ENCODE results near the gene KCNIP2. TPM values are rescaled to one million over a fixed set of nuclear protein-coding genes. Genes with fewer than 3 reads are reported as not detected.
A peak's percentile ranks its signal among the peaks of the same experiment; 100 is the strongest.

The KCNIP2 gene
- total RNA-seq, 3 donors from 2014 or later, result 11.9 to 90.4 (median 20.6) TPM

DNA sequence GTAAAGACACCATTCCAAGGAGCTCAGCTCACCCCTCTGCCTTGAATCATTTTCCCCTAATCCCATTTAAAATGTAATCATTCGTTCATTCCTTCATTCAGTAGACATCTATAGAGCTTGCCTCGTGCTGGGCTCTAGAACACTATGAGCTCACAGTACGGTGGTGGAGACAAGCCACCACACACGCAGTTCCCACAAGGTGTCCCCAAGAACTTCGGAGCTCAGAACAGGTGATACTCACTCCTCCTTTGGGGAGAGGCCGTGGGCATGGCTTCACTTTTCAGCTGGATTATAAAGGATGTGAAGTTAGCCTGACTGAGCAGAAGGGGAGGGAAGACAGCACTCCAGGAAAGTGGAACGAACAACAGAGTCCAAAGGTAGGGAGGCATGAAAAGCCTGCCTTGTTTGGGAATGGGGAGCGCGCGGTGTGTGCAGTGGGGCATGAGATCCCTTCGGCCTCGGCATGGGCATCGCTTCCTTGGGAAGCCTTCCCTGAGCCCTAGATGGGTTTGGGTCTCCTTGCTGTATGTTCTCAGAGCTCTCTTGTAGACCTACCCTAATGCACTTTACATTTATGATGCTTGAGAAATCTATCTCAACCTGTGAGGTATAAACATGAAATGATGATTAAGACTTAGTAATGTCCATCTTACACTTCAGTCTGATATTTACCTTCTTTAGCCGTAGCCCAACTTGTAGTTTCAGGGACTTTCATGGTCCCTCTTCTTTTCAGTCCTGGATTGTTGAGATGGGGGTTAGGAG, 24.5 kb downstream of the KCNIP2 start:
- Histone ChIP-seq H3K27ac (peak overlapping the region; percentile 94 to 95), H3K36me3 (no peaks in the 10 kb centered on the region), H3K9me3 (no peaks in the 10 kb centered on the region), H3K4me1 (peaks cover 0 to 3% of the 10 kb centered on the region in 2 donors), H3K4me3 (peak overlapping the region; percentile 92 to 99 (median 96)), H3K27me3 (no peaks in the 10 kb centered on the region)
- peak in 1 of 2 donors; percentile 50 for DNase-seq (ENCODE audit: low spot score in 2 of 2)
- intact Hi-C loops (cut with DNase I; ENCODE audit: low total_unique reads), result no loop called here
- TF ChIP-seq, protein P1, sequence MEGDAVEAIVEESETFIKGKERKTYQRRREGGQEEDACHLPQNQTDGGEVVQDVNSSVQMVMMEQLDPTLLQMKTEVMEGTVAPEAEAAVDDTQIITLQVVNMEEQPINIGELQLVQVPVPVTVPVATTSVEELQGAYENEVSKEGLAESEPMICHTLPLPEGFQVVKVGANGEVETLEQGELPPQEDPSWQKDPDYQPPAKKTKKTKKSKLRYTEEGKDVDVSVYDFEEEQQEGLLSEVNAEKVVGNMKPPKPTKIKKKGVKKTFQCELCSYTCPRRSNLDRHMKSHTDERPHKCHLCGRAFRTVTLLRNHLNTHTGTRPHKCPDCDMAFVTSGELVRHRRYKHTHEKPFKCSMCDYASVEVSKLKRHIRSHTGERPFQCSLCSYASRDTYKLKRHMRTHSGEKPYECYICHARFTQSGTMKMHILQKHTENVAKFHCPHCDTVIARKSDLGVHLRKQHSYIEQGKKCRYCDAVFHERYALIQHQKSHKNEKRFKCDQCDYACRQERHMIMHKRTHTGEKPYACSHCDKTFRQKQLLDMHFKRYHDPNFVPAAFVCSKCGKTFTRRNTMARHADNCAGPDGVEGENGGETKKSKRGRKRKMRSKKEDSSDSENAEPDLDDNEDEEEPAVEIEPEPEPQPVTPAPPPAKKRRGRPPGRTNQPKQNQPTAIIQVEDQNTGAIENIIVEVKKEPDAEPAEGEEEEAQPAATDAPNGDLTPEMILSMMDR (IDR thresholded peaks at IDR 0.05), result no peak
- TF ChIP-seq POLR2AphosphoS5 (IDR thresholded peaks at IDR 0.05) (no peak), POLR2A (IDR thresholded peaks at IDR 0.05) (no peak)

GRCh38 chr10:101818119-101818871, 25.3 kb downstream of the KCNIP2 start, which contains the start of gene OGA:
Gene OGA, minus strand, starts transcription at chr10:101818444. Its CDS starts 422 bp downstream, at chr10:101818022.
- peak within 1 kb of the TSS; percentile 92 to 99 (median 96) for H3K4me3 ChIP-seq
- TF ChIP-seq, protein P1 (IDR thresholded peaks at IDR 0.05), result peak in 1 of 3 donors; percentile 12
- TF ChIP-seq POLR2AphosphoS5 (IDR thresholded peaks at IDR 0.05) (peak; percentile 91 to 99 (median 98)), POLR2A (IDR thresholded peaks at IDR 0.05) (peak; percentile 99)
- H3K4me1 ChIP-seq, result peaks cover 0 to 7% of the 10 kb centered on the region in 2 donors
- no peaks in the 10 kb centered on the region for H3K27me3 ChIP-seq
- peak; percentile 96 to 98 for DNase-seq (ENCODE audit: low spot score in 2 of 2)
- H3K9me3 ChIP-seq, result no peaks in the 10 kb centered on the region
- peak within 1 kb of the TSS; percentile 94 to 95 for H3K27ac ChIP-seq
- H3K36me3 ChIP-seq, result no peaks in the 10 kb centered on the region
- intact Hi-C loops (cut with DNase I; ENCODE audit: low total_unique reads), result no loop called here

DNA sequence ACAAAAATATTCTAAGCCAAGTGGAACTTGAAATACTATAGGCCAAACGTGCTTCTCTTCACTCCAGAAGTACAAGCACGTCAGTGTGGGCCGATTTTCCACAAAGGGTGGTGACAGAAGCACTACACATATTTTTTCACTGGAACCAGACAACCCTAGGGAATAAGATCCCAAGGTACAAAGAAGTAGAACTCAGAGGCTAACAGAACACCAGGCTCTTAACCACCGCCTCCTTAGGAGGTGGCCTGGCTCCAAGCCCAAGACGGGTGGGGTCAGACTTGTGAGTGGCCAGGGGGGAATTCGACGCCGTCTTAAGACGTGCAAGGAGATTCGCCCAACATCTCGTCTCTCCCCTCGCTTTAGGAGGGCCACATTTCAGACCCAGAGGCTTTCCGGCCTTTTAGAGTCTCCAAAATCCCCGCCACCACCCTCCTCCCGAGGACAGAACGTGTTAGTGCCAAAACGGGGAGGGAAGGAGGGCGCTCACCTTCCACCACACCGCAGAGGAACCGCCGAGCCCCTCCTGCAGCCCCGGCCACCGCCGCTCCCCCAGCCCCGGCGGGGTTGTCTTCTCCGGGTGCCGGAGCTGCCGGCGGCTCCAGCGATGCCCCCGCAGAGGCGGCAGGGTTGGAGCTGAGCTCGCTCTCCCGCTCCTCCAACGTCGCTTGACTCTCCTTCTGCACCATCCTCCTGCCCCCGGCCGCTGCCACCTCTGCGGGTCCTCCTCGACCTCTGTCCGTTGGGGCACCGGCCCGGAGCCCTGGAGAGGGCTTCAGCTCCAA, 26.1 kb downstream of the KCNIP2 start:
- TF ChIP-seq POLR2A (IDR thresholded peaks at IDR 0.05) (no peak), POLR2AphosphoS5 (IDR thresholded peaks at IDR 0.05) (peak; percentile 17 to 47 (median 19))
- TF ChIP-seq, protein P1 (IDR thresholded peaks at IDR 0.05), result no peak
- peak overlapping the region; percentile 94 to 95 for H3K27ac ChIP-seq
- DNase-seq (ENCODE audit: low spot score in 2 of 2), result peak; percentile 87 to 90
- H3K27me3 ChIP-seq, result no peaks in the 10 kb centered on the region
- intact Hi-C loops (cut with DNase I; ENCODE audit: low total_unique reads), result no loop called here
- H3K9me3 ChIP-seq, result no peaks in the 10 kb centered on the region
- H3K36me3 ChIP-seq, result no peaks in the 10 kb centered on the region
- peak overlapping the region; percentile 92 to 99 (median 96) for H3K4me3 ChIP-seq
- peaks cover 0 to 7% of the 10 kb centered on the region in 2 donors for H3K4me1 ChIP-seq

DNA sequence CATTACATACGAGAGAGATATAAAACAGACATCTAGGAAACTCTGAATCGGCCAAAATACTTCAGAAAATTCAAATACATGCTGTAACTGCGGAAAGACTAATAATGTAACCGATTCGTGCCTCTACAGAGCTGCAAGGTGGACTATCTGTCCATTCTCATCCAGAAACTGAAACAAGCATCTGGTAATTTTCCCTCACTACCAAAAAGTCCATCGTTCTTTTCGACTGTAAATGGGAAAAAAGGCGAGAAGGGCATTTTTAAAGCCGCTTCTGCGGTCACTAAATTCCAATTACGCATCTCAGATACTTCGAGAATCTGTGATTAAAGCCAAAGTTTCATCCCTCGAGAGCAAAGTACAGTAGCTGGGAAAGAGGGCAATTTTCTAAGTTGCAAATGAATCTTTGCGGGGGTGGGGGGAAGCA, 26.7 kb downstream of the KCNIP2 start:
- no peak for DNase-seq (ENCODE audit: low spot score in 2 of 2)
- peak overlapping the region; percentile 94 to 95 for H3K27ac ChIP-seq
- no peaks in the 10 kb centered on the region for H3K9me3 ChIP-seq
- peak overlapping the region; percentile 92 to 99 (median 96) for H3K4me3 ChIP-seq
- intact Hi-C loops (cut with DNase I; ENCODE audit: low total_unique reads), result no loop called here
- no peaks in the 10 kb centered on the region for H3K27me3 ChIP-seq
- peaks cover 0 to 7% of the 10 kb centered on the region in 2 donors for H3K4me1 ChIP-seq
- H3K36me3 ChIP-seq, result no peaks in the 10 kb centered on the region
- TF ChIP-seq POLR2A (IDR thresholded peaks at IDR 0.05), result no peak
- TF ChIP-seq POLR2AphosphoS5 (IDR thresholded peaks at IDR 0.05), result no peak
- TF ChIP-seq, protein P1 (IDR thresholded peaks at IDR 0.05), result no peak
